Activated CD4-positive, alpha-beta T cell treated with anti-CD3 and anti-CD28 coated beads, Interleukin-2, amount 50 U/mL, for 24 hours (primary cell): ENCODE measurements around the gene COL6A3.

ENCODE experiments used
- DNase-seq, 2 donors: peaks; one replicate each; pipeline ENCODE4 v3.0.0-alpha.2; 2020; ENCODE audit warnings: low read depth in 1 of 2, low spot score in 1 of 2

Gene COL6A3

GRCh38 chr2:237298151-237299118, 115.5 kb downstream of the COL6A3 start:
- no peak for DNase-seq

- no peak for DNase-seq
Observed at GRCh38 chr2:237297421-237298150, 116.4 kb downstream of the COL6A3 start.

- DNase-seq = no peak
Observed at GRCh38 chr2:237296756-237297155, 117.2 kb downstream of the COL6A3 start.

GRCh38 chr2:237295889-237296480, 118.0 kb downstream of the COL6A3 start:
- DNase-seq = no peak

GRCh38 chr2:237294460-237294859, 119.5 kb downstream of the COL6A3 start:
- DNase-seq = no peak

- DNase-seq = no peak
Observed at GRCh38 chr2:237293978-237294377, 120.0 kb downstream of the COL6A3 start.

- peak in 1 of 2 donors; percentile 26 for DNase-seq
Observed at GRCh38 chr2:237291138-237291792, 122.7 kb downstream of the COL6A3 start.

- no peak for DNase-seq
Observed at GRCh38 chr2:237290261-237290660, 123.7 kb downstream of the COL6A3 start.

- DNase-seq = no peak
Observed at GRCh38 chr2:237289139-237289538, 124.8 kb downstream of the COL6A3 start.

GRCh38 chr2:237287872-237288271, 126.1 kb downstream of the COL6A3 start:
- no peak for DNase-seq

- no peak for DNase-seq
Observed at GRCh38 chr2:237283131-237283928, 130.6 kb downstream of the COL6A3 start.

GRCh38 chr2:237282568-237283128, 131.3 kb downstream of the COL6A3 start:
- no peak for DNase-seq

- DNase-seq = no peak
Observed at GRCh38 chr2:237281836-237282306, 132.1 kb downstream of the COL6A3 start.

GRCh38 chr2:237280939-237281338, 133.0 kb downstream of the COL6A3 start:
- no peak for DNase-seq

GRCh38 chr2:237280229-237280628, 133.7 kb downstream of the COL6A3 start:
- DNase-seq = no peak

- DNase-seq = no peak
Observed at GRCh38 chr2:237279012-237279768, 134.8 kb downstream of the COL6A3 start.

GRCh38 chr2:237278568-237278967, 135.4 kb downstream of the COL6A3 start:
- no peak for DNase-seq

GRCh38 chr2:237276716-237277490, 137.1 kb downstream of the COL6A3 start:
- no peak for DNase-seq
